ENCODE results near the gene NDUFA13.

The NDUFA13 gene

GRCh38 chr19:19541616-19542015 lies 25.6 kb downstream of the NDUFA13 start:
- Histone ChIP-seq H3K36me3 (ENCODE audit: control insufficient read depth, insufficient read depth, low read length) (peaks cover 3% of the 10 kb centered on the region; the same call in 1 of the 2 replicates), H3K27me3 (ENCODE audit: control insufficient read depth, insufficient read depth, low read length) (peaks cover 3% of the 10 kb centered on the region; the same call in 1 of the 2 replicates), H3K27ac (ENCODE audit: low read length) (no peak overlapping the region)

GRCh38 chr19:19542507-19542906 lies 26.5 kb downstream of the NDUFA13 start:
- Histone ChIP-seq H3K27ac (ENCODE audit: low read length) (no peak overlapping the region), H3K4me3 (ENCODE audit: low read length) (no peak overlapping the region), H3K36me3 (ENCODE audit: control insufficient read depth, insufficient read depth, low read length) (peaks cover 3% of the 10 kb centered on the region; the same call in 1 of the 2 replicates), H3K4me1 (ENCODE audit: control insufficient read depth, insufficient read depth, low read length) (peaks cover 2% of the 10 kb centered on the region; the same call in 1 of the 2 replicates), H3K9me3 (ENCODE audit: control insufficient read depth, insufficient read depth, low read length) (no peaks in the 10 kb centered on the region), H3K27me3 (ENCODE audit: control insufficient read depth, insufficient read depth, low read length) (peaks cover 3% of the 10 kb centered on the region; the same call in 1 of the 2 replicates)
- DNase-seq (ENCODE audit: low read depth, low spot score) = no peak
- no CpG with 5 or more reads among the region's 12 CpGs for WGBS (ENCODE audit: insufficient coverage, insufficient read length)

More at GRCh38 chr19:19541616-19542015, 25.6 kb downstream of the NDUFA13 start:
- H3K4me3 ChIP-seq (ENCODE audit: low read length) = no peak overlapping the region
- DNase-seq (ENCODE audit: low read depth, low spot score) = no peak
- peaks cover 2% of the 10 kb centered on the region; the same call in 1 of the 2 replicates for H3K4me1 ChIP-seq (ENCODE audit: control insufficient read depth, insufficient read depth, low read length)
- no CpG with 5 or more reads among the region's 16 CpGs for WGBS (ENCODE audit: insufficient coverage, insufficient read length)
- no peaks in the 10 kb centered on the region for H3K9me3 ChIP-seq (ENCODE audit: control insufficient read depth, insufficient read depth, low read length)

GRCh38 chr19:19543101-19543500 lies 27.1 kb downstream of the NDUFA13 start:
- Histone ChIP-seq H3K4me1 (ENCODE audit: control insufficient read depth, insufficient read depth, low read length) (peaks cover 2% of the 10 kb centered on the region; the same call in 1 of the 2 replicates), H3K27ac (ENCODE audit: low read length) (no peak overlapping the region), H3K36me3 (ENCODE audit: control insufficient read depth, insufficient read depth, low read length) (peaks cover 3% of the 10 kb centered on the region; the same call in 1 of the 2 replicates), H3K27me3 (ENCODE audit: control insufficient read depth, insufficient read depth, low read length) (peaks cover 3% of the 10 kb centered on the region; the same call in 1 of the 2 replicates), H3K9me3 (ENCODE audit: control insufficient read depth, insufficient read depth, low read length) (no peaks in the 10 kb centered on the region), H3K4me3 (ENCODE audit: low read length) (no peak overlapping the region)
- WGBS (ENCODE audit: insufficient coverage, insufficient read length) = no CpG with 5 or more reads among the region's 13 CpGs
- no peak for DNase-seq (ENCODE audit: low read depth, low spot score)

GRCh38 chr19:19543640-19544039 lies 27.6 kb downstream of the NDUFA13 start:
- Histone ChIP-seq H3K9me3 (ENCODE audit: control insufficient read depth, insufficient read depth, low read length) (no peaks in the 10 kb centered on the region), H3K27ac (ENCODE audit: low read length) (no peak overlapping the region), H3K36me3 (ENCODE audit: control insufficient read depth, insufficient read depth, low read length) (peaks cover 3% of the 10 kb centered on the region; the same call in 1 of the 2 replicates), H3K4me3 (ENCODE audit: low read length) (no peak overlapping the region), H3K4me1 (ENCODE audit: control insufficient read depth, insufficient read depth, low read length) (peaks cover 2% of the 10 kb centered on the region; the same call in 1 of the 2 replicates), H3K27me3 (ENCODE audit: control insufficient read depth, insufficient read depth, low read length) (peaks cover 2% of the 10 kb centered on the region; the same call in 1 of the 2 replicates)
- WGBS (ENCODE audit: insufficient coverage, insufficient read length) = no CpG with 5 or more reads among the region's 19 CpGs
- no peak for DNase-seq (ENCODE audit: low read depth, low spot score)

- Histone ChIP-seq H3K4me1 (ENCODE audit: control insufficient read depth, insufficient read depth, low read length) (peaks cover 2% of the 10 kb centered on the region; the same call in 1 of the 2 replicates), H3K27ac (ENCODE audit: low read length) (no peak overlapping the region), H3K36me3 (ENCODE audit: control insufficient read depth, insufficient read depth, low read length) (peaks cover 3% of the 10 kb centered on the region; the same call in 1 of the 2 replicates), H3K9me3 (ENCODE audit: control insufficient read depth, insufficient read depth, low read length) (no peaks in the 10 kb centered on the region), H3K4me3 (ENCODE audit: low read length) (no peak overlapping the region), H3K27me3 (ENCODE audit: control insufficient read depth, insufficient read depth, low read length) (no peaks in the 10 kb centered on the region)
- WGBS (ENCODE audit: insufficient coverage, insufficient read length) = no CpG with 5 or more reads among the region's 75 CpGs
- no peak for DNase-seq (ENCODE audit: low read depth, low spot score)
Measured at GRCh38 chr19:19544257-19544953, 28.4 kb downstream of the NDUFA13 start.

GRCh38 chr19:19544954-19545591 lies 29.0 kb downstream of the NDUFA13 start:
- no CpG with 5 or more reads among the region's 53 CpGs for WGBS (ENCODE audit: insufficient coverage, insufficient read length)
- no peak for DNase-seq (ENCODE audit: low read depth, low spot score)
- H3K9me3 ChIP-seq (ENCODE audit: control insufficient read depth, insufficient read depth, low read length) = no peaks in the 10 kb centered on the region
- H3K36me3 ChIP-seq (ENCODE audit: control insufficient read depth, insufficient read depth, low read length) = peaks cover 3% of the 10 kb centered on the region; the same call in 1 of the 2 replicates
- H3K27ac ChIP-seq (ENCODE audit: low read length) = no peak overlapping the region
- no peak overlapping the region for H3K4me3 ChIP-seq (ENCODE audit: low read length)
- peaks cover 1% of the 10 kb centered on the region; the same call in 1 of the 2 replicates for H3K4me1 ChIP-seq (ENCODE audit: control insufficient read depth, insufficient read depth, low read length)
- no peaks in the 10 kb centered on the region for H3K27me3 ChIP-seq (ENCODE audit: control insufficient read depth, insufficient read depth, low read length)

GRCh38 chr19:19545707-19546106 lies 29.7 kb downstream of the NDUFA13 start:
- no CpG with 5 or more reads among the region's 23 CpGs for WGBS (ENCODE audit: insufficient coverage, insufficient read length)

GRCh38 chr19:19546751-19547162 lies 30.7 kb downstream of the NDUFA13 start:
- no CpG with 5 or more reads among the region's 19 CpGs for WGBS (ENCODE audit: insufficient coverage, insufficient read length)
- Histone ChIP-seq H3K27me3 (ENCODE audit: control insufficient read depth, insufficient read depth, low read length) (no peaks in the 10 kb centered on the region), H3K36me3 (ENCODE audit: control insufficient read depth, insufficient read depth, low read length) (peaks cover 3% of the 10 kb centered on the region; the same call in 1 of the 2 replicates), H3K4me3 (ENCODE audit: low read length) (no peak overlapping the region), H3K9me3 (ENCODE audit: control insufficient read depth, insufficient read depth, low read length) (no peaks in the 10 kb centered on the region), H3K27ac (ENCODE audit: low read length) (no peak overlapping the region), H3K4me1 (ENCODE audit: control insufficient read depth, insufficient read depth, low read length) (no peaks in the 10 kb centered on the region)
- DNase-seq (ENCODE audit: low read depth, low spot score) = no peak

More at GRCh38 chr19:19545707-19546106, 29.7 kb downstream of the NDUFA13 start:
- no peaks in the 10 kb centered on the region for H3K4me1 ChIP-seq (ENCODE audit: control insufficient read depth, insufficient read depth, low read length)
- H3K36me3 ChIP-seq (ENCODE audit: control insufficient read depth, insufficient read depth, low read length) = peaks cover 3% of the 10 kb centered on the region; the same call in 1 of the 2 replicates
- no peak overlapping the region for H3K4me3 ChIP-seq (ENCODE audit: low read length)
- no peaks in the 10 kb centered on the region for H3K9me3 ChIP-seq (ENCODE audit: control insufficient read depth, insufficient read depth, low read length)
- no peak for DNase-seq (ENCODE audit: low read depth, low spot score)
- no peak overlapping the region for H3K27ac ChIP-seq (ENCODE audit: low read length)
- no peaks in the 10 kb centered on the region for H3K27me3 ChIP-seq (ENCODE audit: control insufficient read depth, insufficient read depth, low read length)

- no peaks in the 10 kb centered on the region for H3K9me3 ChIP-seq (ENCODE audit: control insufficient read depth, insufficient read depth, low read length)
- H3K4me3 ChIP-seq (ENCODE audit: low read length) = no peak overlapping the region
- H3K4me1 ChIP-seq (ENCODE audit: control insufficient read depth, insufficient read depth, low read length) = no peaks in the 10 kb centered on the region
- no peak for DNase-seq (ENCODE audit: low read depth, low spot score)
- no peak overlapping the region for H3K27ac ChIP-seq (ENCODE audit: low read length)
- H3K27me3 ChIP-seq (ENCODE audit: control insufficient read depth, insufficient read depth, low read length) = no peaks in the 10 kb centered on the region
- peaks cover 3% of the 10 kb centered on the region; the same call in 1 of the 2 replicates for H3K36me3 ChIP-seq (ENCODE audit: control insufficient read depth, insufficient read depth, low read length)
- WGBS (ENCODE audit: insufficient coverage, insufficient read length) = no CpG with 5 or more reads among the region's 15 CpGs
Measured at GRCh38 chr19:19547674-19548336, 31.8 kb downstream of the NDUFA13 start.
